HAP-1 (cell line): ENCODE measurements around the gene CENPO.

Experiments
- DNase-seq, 2 experiments: peaks; one replicate each; pipeline ENCODE4 v3.0.0-alpha.2; 2016 to 2020; ENCODE audit warnings: low spot score in 2 of 2
- H3K27me3 ChIP-seq: fragments of 250-450 bp; sonication (Bioruptor Pico); 2 replicates; pipeline ENCODE4 v1.5.1; 2020; ENCODE audit warnings: low read depth, mild to moderate bottlenecking, moderate library complexity
- H3K36me3 ChIP-seq: fragments of 250-450 bp; sonication (Bioruptor Pico); replicated peaks from 2 replicates; pipeline ENCODE4 v1.5.1; 2020; ENCODE audit warnings: mild to moderate bottlenecking
- H3K4me1 ChIP-seq: fragments of 250-450 bp; sonication (Bioruptor Pico); 2 replicates; pipeline ENCODE4 v1.5.1; 2020; ENCODE audit warnings: mild to moderate bottlenecking
- H3K4me3 ChIP-seq: fragments of 250-450 bp; sonication (Bioruptor Pico); 2 replicates; pipeline ENCODE4 v1.5.1; 2020; ENCODE audit warnings: mild to moderate bottlenecking, moderate library complexity
- H3K9me3 ChIP-seq: fragments of 250-450 bp; sonication (Bioruptor Pico); 2 replicates; pipeline ENCODE4 v1.5.1; 2020; ENCODE audit warnings: mild to moderate bottlenecking, moderate library complexity
- in situ Hi-C: fragments of 300-500 bp; cut with MboI; formaldehyde crosslinking; loops from 3 replicates; pipeline ENCODE4 v1.14.3; 2020; ENCODE audit warnings: low sequenced_read_pairs, inconsistent platforms, mixed read lengths

The CENPO gene

DNA sequence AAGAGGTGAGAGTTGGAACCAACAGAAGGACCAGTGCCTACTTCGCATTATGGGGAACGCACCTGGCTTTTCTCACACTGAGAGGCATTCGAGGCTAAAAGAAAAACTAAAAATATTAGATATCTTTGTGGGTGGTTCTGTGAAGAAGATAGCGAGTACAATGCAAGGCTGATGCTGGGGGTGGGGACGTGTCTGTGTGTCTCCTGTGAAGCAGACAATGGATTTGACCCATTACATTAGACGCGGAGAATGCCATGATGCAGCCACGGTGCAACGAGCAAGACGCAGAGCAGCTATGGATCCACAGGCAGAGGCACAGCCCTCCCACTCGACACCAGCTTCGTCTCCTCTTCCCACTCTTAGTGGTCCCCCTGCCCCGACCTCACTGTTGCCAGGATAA is 65.8 kb downstream of the CENPO start:
- Histone ChIP-seq H3K4me3 (no peak overlapping the region), H3K27me3 (no peaks in the 10 kb centered on the region), H3K4me1 (no peaks in the 10 kb centered on the region), H3K9me3 (no peaks in the 10 kb centered on the region), H3K36me3 (no peaks in the 10 kb centered on the region; the same call in none of the 2 replicates)
- in situ Hi-C loops = no loop called here
- DNase-seq = no peak

DNA sequence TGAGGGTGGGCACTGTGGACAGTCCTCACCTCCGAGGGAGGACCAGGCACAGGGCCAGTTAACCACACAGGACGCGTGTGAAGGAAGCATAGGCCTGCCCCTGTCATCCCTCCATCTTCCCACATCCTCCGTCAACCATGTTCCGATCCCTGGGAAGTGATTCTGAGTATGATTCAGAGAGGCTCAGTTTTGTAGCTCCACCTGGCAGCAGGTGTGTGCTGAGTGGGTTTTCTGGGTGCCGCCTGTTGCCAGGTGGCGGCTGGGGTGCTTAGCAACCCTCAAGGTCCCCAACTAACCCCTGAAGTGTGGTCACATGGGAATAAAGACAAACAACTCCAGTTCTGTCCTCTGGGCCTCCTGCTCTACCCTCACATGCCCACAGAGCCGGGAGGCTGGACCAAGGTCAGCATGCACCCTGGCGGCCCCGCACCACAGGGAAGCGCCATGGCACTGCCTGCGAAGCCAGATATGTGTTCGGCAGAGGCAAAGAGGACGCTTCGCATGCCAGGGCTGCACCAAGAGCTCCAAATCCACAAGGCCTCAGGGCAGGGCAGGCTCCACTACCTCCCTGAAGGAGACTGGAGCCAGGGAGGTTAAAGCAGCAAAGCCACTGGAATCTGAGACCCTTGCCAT is 66.9 kb downstream of the CENPO start:
- H3K4me1 ChIP-seq = no peaks in the 10 kb centered on the region
- no peaks in the 10 kb centered on the region for H3K9me3 ChIP-seq
- H3K27me3 ChIP-seq = no peaks in the 10 kb centered on the region
- no peak for DNase-seq
- H3K36me3 ChIP-seq = no peaks in the 10 kb centered on the region; the same call in none of the 2 replicates
- in situ Hi-C loops = no loop called here
- no peak overlapping the region for H3K4me3 ChIP-seq

DNA sequence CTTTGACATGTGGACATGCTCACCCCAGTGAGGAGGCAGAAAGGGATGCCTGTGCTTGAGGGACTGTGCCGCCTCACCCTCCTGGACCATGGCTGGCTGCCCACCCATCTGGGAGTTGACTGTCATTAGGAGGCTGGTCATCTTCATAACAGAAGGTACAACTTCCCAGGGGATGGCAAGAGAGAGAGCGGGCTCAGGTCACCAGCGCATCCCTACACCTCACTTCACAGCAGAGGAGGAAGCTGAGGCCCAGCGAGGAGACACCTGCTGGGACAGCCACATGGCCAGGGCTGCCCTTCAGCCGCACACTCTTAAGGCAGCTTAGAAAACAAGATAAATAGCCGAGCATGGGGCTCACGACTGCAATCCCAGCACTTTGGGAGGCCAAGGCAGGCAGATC is 67.4 kb downstream of the CENPO start:
- in situ Hi-C loops = no loop called here
- no peaks in the 10 kb centered on the region; the same call in none of the 2 replicates for H3K36me3 ChIP-seq

DNA sequence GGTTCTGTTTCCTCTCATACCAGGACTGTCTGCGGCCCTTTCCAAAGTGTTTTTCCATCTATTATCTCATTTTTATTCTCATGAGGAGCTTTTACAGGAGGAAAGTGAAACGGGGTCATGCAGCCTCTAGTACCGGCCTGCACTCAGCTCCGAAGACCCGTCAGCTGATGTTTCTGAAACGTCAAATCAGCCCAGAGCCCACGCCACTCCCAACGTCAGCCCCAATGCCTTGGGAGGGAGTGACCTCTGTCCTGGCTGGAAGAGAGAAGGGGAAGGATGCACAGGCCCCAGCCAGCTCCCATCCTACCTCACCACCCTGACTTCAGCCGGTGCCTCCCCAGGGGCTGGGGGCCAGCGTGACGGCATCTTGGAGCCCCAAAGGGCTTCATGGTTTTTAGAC is 68.3 kb downstream of the CENPO start:
- Histone ChIP-seq H3K4me3 (no peak overlapping the region), H3K9me3 (no peaks in the 10 kb centered on the region), H3K4me1 (no peaks in the 10 kb centered on the region), H3K27me3 (no peaks in the 10 kb centered on the region), H3K36me3 (no peaks in the 10 kb centered on the region; the same call in none of the 2 replicates)
- in situ Hi-C loops = no loop called here
- DNase-seq = no peak

More for the DNA sequence above, 67.4 kb downstream of the CENPO start:
- DNase-seq = no peak
- H3K9me3 ChIP-seq = no peaks in the 10 kb centered on the region
- H3K4me3 ChIP-seq = no peak overlapping the region
- no peaks in the 10 kb centered on the region for H3K4me1 ChIP-seq
- H3K27me3 ChIP-seq = no peaks in the 10 kb centered on the region

DNA sequence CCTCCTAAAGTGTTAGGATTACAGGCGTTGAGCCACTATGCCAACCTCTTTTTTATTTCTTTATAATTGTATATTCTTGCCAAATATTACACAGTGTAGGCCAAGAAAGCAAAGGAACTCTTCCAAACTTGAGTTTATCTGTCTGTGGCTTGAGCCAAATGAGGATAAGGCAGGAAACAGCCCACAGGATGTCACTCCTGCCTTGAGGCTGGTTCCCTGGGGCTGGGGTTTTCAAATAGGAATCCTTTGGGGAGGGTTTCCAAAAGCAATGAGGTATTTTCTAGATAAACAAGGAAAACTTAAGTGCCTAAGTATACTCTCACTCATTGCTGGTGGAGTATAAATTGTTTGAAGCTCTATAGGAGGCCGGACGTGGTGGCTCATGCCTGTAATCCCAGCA is 70.4 kb downstream of the CENPO start:
- no peaks in the 10 kb centered on the region for H3K4me1 ChIP-seq
- no peaks in the 10 kb centered on the region for H3K9me3 ChIP-seq
- DNase-seq = no peak
- in situ Hi-C loops = no loop called here
- H3K4me3 ChIP-seq = no peak overlapping the region
- peaks cover 6% of the 10 kb centered on the region for H3K36me3 ChIP-seq
- no peaks in the 10 kb centered on the region for H3K27me3 ChIP-seq

DNA sequence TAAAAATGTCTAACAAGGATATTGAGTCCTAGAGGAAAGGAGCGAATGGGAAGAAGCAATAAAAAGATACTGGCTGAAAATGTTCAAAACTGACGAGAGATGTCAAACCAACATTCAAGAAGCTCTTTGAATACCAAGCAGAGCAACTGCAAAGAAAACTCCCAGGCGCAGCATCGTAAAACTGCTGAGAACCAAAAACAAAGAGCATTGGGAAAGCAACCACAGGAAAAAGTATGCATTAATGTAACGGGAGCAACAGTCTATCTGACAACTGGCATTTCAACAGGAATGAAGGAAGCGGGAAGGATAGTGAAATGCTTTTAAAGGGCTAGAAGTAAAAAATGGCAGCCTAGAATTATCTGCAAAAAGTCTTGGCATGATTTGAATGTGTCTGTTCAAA is 73.7 kb downstream of the CENPO start:
- DNase-seq = no peak
- Histone ChIP-seq H3K9me3 (no peaks in the 10 kb centered on the region), H3K27me3 (no peaks in the 10 kb centered on the region), H3K4me1 (no peaks in the 10 kb centered on the region), H3K36me3 (peaks cover 12% of the 10 kb centered on the region), H3K4me3 (no peak overlapping the region)
- in situ Hi-C loops = no loop called here

DNA sequence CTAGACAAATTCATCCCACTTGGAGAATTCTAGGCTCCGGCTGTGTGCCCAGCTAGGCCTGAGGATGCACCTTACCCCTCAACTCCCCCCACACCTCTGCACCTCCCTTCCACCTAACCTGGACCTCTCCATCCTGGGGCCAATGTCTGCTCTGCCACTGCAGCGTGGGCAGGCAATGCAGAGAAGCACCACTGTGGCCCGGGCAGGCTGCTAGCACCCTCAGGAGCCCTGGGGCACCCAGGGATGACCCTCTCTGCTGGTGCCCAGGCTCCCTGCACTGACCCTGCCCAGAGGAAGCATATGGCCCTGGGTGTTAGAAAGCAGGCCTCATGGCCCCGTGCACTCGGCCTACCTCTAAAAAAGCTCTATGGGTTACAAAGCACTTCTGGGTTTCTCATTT is 77.2 kb downstream of the CENPO start:
- no peak overlapping the region for H3K4me3 ChIP-seq
- DNase-seq = no peak
- no peaks in the 10 kb centered on the region for H3K4me1 ChIP-seq
- in situ Hi-C loops = no loop called here
- H3K27me3 ChIP-seq = no peaks in the 10 kb centered on the region
- no peaks in the 10 kb centered on the region for H3K9me3 ChIP-seq
- peaks cover 12% of the 10 kb centered on the region for H3K36me3 ChIP-seq

DNA sequence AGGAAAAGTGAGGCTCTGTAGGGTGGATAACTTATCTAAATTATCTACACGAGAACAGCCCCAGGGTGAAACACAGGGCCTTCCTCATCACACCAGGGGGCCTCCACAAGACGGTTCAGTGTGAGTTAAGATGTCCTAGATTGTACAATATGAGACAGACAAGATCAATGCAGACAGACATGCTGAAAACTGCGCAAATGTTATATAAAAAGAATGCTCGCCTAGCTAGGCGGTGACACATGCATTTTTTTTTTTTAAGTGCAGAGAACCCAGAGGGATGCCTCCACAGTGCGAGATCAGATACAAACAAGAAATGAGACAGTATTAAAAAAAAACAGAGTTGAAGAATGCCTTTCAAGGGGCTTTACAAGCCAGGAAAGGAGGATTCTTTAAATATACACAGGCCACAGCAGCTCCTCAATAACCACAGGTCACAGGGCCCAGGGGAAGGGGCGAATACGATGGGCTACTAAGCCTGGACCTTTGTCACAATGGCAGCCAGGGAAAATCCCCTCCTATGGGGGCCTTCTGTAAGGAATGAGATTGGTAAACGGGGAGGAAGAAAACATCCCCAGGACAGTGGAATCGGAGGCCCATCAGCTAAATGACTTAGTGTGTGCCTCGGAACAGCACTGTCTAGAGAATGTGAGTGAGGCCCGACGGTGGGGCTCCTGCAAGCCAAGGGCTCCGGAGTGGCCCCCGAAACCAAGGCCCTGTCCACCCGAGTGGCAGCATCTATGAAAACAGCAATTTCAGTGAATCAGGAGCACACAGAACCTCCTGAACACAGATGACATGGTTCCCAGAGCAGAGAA is 77.9 kb downstream of the CENPO start:
- Histone ChIP-seq H3K9me3 (no peaks in the 10 kb centered on the region), H3K4me3 (no peak overlapping the region), H3K36me3 (peaks cover 12% of the 10 kb centered on the region), H3K4me1 (no peaks in the 10 kb centered on the region), H3K27me3 (no peaks in the 10 kb centered on the region)
- no peak for DNase-seq
- in situ Hi-C loops = no loop called here

DNA sequence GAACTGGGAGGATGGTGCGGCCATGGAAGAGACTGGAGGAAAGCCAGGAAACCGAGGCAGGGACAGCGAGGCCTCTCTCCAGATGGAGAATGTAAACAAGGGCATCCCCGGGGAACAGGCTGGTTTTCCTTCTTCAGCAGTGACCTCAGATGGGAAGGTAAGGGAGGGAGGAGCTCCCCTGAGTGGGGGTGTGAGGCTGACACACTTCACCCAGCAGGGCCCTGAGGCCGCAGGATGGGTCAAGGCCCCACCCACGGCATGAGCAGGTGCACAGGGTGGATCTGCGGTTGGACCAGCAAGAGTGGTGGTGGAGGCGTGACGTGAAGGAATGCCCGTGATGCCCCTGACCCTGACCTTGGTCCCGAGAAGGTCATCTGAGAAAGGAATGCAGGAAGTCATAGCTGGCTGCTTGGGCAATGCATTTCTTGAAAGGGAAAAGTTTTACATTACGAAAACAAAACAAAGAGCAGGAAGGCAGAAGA is 78.7 kb downstream of the CENPO start:
- no peak for DNase-seq
- no peaks in the 10 kb centered on the region for H3K9me3 ChIP-seq
- H3K4me3 ChIP-seq = no peak overlapping the region
- in situ Hi-C loops = no loop called here
- no peaks in the 10 kb centered on the region for H3K4me1 ChIP-seq
- peaks cover 9% of the 10 kb centered on the region for H3K36me3 ChIP-seq
- H3K27me3 ChIP-seq = no peaks in the 10 kb centered on the region
